Measurements from ENCODE around the gene GTPBP10.

- TF ChIP-seq EZH2 (IDR thresholded peaks at IDR 0.05; ENCODE audit: low read length, missing control alignments): no peak
- TF ChIP-seq CTCF (conservative IDR thresholded peaks at IDR 0.05 in 1 of 2, IDR thresholded peaks at IDR 0.05 in 1 of 2; ENCODE audit: low read depth in 1 of 2, low read length in 2 of 2): no peak
These were observed 65.0 kb downstream of the GTPBP10 start for GRCh38 chr7:90411510-90411909.

All from fibroblast of lung (primary cell).